HG03558 (cell line): ENCODE data around the gene PCLAF.
"Not testable (repeated sequence)": the region's sequence is repeated elsewhere in the genome, so short reads cannot be mapped to it uniquely, and the experiment has no call there.

Source experiments
- ATAC-seq: cut with Tn5 transposase; IDR thresholded peaks from one replicate; pipeline ENCODE4 v1.9.1; 2021; ENCODE audit warnings: moderate number of reproducible peaks; ENCODE audit not compliant: unreplicated experiment; ENCODE audit errors: extremely low read depth

The PCLAF gene

DNA sequence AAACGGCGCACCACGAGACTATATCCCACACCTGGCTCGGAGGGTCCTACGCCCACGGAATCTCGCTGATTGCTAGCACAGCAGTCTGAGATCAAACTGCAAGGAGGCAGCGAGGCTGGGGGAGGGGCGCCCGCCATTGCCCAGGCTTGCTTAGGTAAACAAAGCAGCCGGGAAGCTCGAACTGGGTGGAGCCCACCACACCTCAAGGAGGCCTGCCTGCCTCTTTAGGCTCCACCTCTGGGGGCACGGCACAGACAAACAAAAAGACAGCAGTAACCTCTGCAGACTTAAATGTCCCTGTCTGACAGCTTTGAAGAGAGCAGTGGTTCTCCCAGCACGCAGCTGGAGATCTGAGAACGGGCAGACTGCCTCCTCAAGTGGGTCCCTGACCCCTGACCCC is 54.3 kb downstream of the PCLAF start:
- not testable (repeated sequence) for ATAC-seq

- not testable (repeated sequence) for ATAC-seq
Measured at GRCh38 chr15:64326458-64326857, 54.8 kb downstream of the PCLAF start.

DNA sequence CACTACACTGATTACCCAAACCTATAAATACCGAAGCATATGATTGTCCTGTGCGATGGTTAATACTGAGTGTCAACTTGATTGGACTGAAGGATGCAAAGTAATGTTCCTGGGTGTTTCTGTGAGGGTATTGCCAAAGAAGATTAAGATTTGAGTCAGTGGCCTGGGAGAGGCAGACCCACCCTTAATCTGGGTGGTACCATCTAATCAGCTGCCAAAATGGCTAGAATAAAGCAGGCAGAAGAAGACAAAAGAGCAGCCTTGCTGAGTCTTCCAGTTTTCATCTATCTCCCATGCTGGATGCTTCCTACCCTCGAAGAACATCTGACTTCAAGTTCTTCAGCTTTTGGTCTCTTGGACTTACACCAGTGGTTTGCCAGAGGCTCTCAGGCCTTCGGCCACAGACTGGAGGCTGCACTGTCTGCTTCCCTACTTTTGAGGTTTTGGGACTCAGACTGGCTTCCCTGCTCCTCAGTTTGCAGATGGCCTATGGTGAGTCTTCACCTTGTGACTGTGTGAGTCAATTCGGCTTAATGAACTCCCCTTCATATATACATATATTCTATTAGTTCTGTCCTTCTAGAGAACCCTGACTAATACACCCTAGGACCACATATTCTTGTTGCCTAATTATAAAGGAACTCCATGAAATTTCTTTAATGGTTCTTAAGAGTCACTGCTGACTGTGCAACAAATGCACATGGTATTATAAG is 56.9 kb downstream of the PCLAF start:
- no peak for ATAC-seq

DNA sequence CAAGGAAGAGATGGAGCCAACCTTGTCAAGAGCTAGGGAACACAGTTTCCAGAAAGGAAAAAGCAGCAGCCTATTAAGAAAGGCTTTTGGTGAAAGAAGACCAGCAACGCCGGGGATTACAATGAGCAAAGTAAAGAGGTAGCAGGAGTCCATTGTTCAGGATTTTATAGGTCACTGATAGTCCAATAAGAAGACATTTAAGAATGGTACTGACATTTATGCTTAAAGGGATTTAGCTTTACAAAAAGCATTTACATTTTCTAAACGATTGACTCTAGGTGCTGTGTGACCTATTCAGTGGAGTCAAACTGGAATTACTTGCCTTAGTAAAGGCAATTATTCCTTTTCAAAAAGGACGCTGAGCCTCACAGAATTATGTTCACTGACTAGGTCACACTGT is 66.0 kb downstream of the PCLAF start:
- no peak for ATAC-seq

DNA sequence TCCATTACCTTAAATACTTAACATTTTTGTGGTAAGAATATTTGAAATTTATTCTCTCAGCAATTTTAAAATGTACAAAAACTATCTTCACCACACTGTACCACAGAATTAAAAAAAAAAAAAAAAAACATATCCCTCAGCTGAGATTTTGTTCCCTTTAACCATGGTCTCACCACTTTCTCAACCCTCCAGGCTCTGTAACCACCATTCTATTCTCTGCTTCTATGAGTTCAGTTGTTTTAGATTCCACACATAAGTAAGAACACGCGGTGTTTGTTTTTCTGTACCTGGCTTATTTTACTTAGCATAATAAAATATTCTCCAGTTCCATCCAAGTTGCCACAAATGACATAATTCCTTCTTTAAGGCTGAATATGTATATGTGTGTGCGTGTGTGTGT is 66.8 kb downstream of the PCLAF start:
- ATAC-seq = no peak
